HEK293T (cell line): Measurements from ENCODE around the gene OR1D5.

Experiments used
- BHLHE40 ChIP-seq: fragments of 450-650 bp; IDR thresholded peaks from 2 replicates; pipeline ENCODE4 v1.6.1; 2016; ENCODE audit warnings: mild to moderate bottlenecking, moderate library complexity, borderline replicate concordance
- ELF4 ChIP-seq: fragments of 450-650 bp; IDR thresholded peaks from 2 replicates; pipeline ENCODE4 v1.6.1; 2017; ENCODE audit warnings: antibody characterized with exemption
- L3MBTL2 ChIP-seq: fragments of 450-650 bp; conservative IDR thresholded peaks from 2 replicates; pipeline ENCODE4 v1.6.1; 2016; ENCODE audit warnings: mild to moderate bottlenecking
- SP1 ChIP-seq: fragments of 450-650 bp; IDR thresholded peaks from 2 replicates; pipeline ENCODE4 v1.6.1; 2017
- SUZ12 ChIP-seq: fragments of 450-650 bp; IDR thresholded peaks from 2 replicates; pipeline ENCODE4 v1.6.1; 2016; ENCODE audit warnings: mild to moderate bottlenecking
- TARDBP ChIP-seq: fragments of 450-650 bp; IDR thresholded peaks from 2 replicates; pipeline ENCODE4 v1.6.1; 2016

DNA sequence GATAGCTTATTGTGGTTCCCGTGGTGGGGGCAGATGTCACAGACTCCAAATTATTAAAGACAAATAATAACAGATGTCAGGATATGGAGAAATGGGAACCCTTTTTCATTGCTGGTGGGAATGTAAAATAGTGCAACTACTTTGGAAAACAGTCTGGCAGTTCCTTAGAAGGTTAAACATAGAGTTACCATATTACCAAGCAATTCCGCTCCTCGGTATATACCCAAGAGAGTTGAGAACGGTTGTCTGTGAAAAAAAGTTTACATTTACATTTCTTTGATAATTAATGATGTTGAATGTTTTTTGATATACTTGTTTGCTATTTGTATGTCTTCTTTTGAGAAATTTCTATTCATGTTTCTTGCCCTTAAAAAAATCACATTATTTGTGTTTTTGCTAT, 41.2 kb downstream of the OR1D5 start:
- TF ChIP-seq ELF4 (no peak), BHLHE40 (no peak), SUZ12 (no peak), SP1 (no peak), L3MBTL2 (no peak), TARDBP (no peak)
